ENCODE results near the gene IQCB1. TPM values are rescaled to one million over a fixed set of nuclear protein-coding genes. Genes with fewer than 3 reads are reported as not detected.

IQCB1 gene
- total and polyA plus RNA-seq, 4 donors: 2.8 to 14.0 (median 9.4) TPM

GRCh38 chr3:121793078-121793477 lies 41.8 kb downstream of the IQCB1 start:
- Histone ChIP-seq H3K9ac (ENCODE audit: low read depth in 1 of 2, low read length in 2 of 2) (no peak overlapping the region), H3K9me3 (ENCODE audit: control insufficient read depth in 4 of 4, low read length in 3 of 4) (no peaks in the 10 kb centered on the region), H3K4me3 (ENCODE audit: low read depth in 1 of 3, low read length in 3 of 3) (no peak overlapping the region), H3K27ac (ENCODE audit: low read depth in 1 of 2, low read length in 2 of 2) (no peak overlapping the region), H3K27me3 (ENCODE audit: control insufficient read depth in 4 of 4, insufficient read depth in 4 of 4, low read length in 3 of 4) (no peaks in the 10 kb centered on the region), H3K4me1 (ENCODE audit: control insufficient read depth in 4 of 4, insufficient read depth in 4 of 4, low read length in 3 of 4) (no peaks in the 10 kb centered on the region), H3K36me3 (ENCODE audit: control insufficient read depth in 4 of 4, insufficient read depth in 3 of 4, low read depth in 1 of 4, low read length in 3 of 4) (peaks cover 2 to 23% (median 5%) of the 10 kb centered on the region in 4 donors)
- no peak for DNase-seq (ENCODE audit: low spot score)
- TF ChIP-seq HNF4G (IDR thresholded peaks at IDR 0.05): no peak
- no peak for TF ChIP-seq NR2F2 (IDR thresholded peaks at IDR 0.05)
- TF ChIP-seq JUND (IDR thresholded peaks at IDR 0.05): no peak
- TF ChIP-seq FOXA1 (IDR thresholded peaks at IDR 0.05): no peak
- TF ChIP-seq RAD21 (IDR thresholded peaks at IDR 0.05): no peak
- TF ChIP-seq HNF4A (conservative IDR thresholded peaks at IDR 0.05): no peak
- no peak for TF ChIP-seq FOXA2 (IDR thresholded peaks at IDR 0.05)
- no peak for TF ChIP-seq MAX (IDR thresholded peaks at IDR 0.05)
- no peak for TF ChIP-seq YY1 (IDR thresholded peaks at IDR 0.05)
- TF ChIP-seq EGR1 (IDR thresholded peaks at IDR 0.05; ENCODE audit: low read depth in 2 of 2): no peak
- no peak for TF ChIP-seq GABPA (IDR thresholded peaks at IDR 0.05 in 1 of 2, conservative IDR thresholded peaks at IDR 0.05 in 1 of 2)
- no peak for TF ChIP-seq REST (IDR thresholded peaks at IDR 0.05)
- 91% methylated on average over 3 of the region's 3 CpGs for WGBS

- H3K27ac ChIP-seq (ENCODE audit: low read depth in 1 of 2, low read length in 2 of 2): no peak overlapping the region
- H3K9me3 ChIP-seq (ENCODE audit: control insufficient read depth in 4 of 4, low read length in 3 of 4): no peaks in the 10 kb centered on the region
- H3K4me1 ChIP-seq (ENCODE audit: control insufficient read depth in 4 of 4, insufficient read depth in 4 of 4, low read length in 3 of 4): no peaks in the 10 kb centered on the region
- DNase-seq (ENCODE audit: low spot score): no peak
- WGBS: 81% methylated on average over 2 of the region's 2 CpGs
- H3K4me3 ChIP-seq (ENCODE audit: low read depth in 1 of 3, low read length in 3 of 3): no peak overlapping the region
- H3K27me3 ChIP-seq (ENCODE audit: control insufficient read depth in 4 of 4, insufficient read depth in 4 of 4, low read length in 3 of 4): no peaks in the 10 kb centered on the region
- peaks cover 3 to 33% (median 8%) of the 10 kb centered on the region in 4 donors for H3K36me3 ChIP-seq (ENCODE audit: control insufficient read depth in 4 of 4, insufficient read depth in 3 of 4, low read depth in 1 of 4, low read length in 3 of 4)
- TF ChIP-seq REST (IDR thresholded peaks at IDR 0.05) (no peak), RAD21 (IDR thresholded peaks at IDR 0.05) (no peak), RXRA (IDR thresholded peaks at IDR 0.05) (no peak), ATF3 (IDR thresholded peaks at IDR 0.05) (no peak), YY1 (IDR thresholded peaks at IDR 0.05) (no peak), HNF4A (conservative IDR thresholded peaks at IDR 0.05) (no peak), EGR1 (IDR thresholded peaks at IDR 0.05; ENCODE audit: low read depth in 2 of 2) (no peak), ZBTB33 (IDR thresholded peaks at IDR 0.05) (no peak), GABPA (IDR thresholded peaks at IDR 0.05 in 1 of 2, conservative IDR thresholded peaks at IDR 0.05 in 1 of 2) (no peak), SP1 (IDR thresholded peaks at IDR 0.05) (no peak), MAX (IDR thresholded peaks at IDR 0.05) (no peak), NR2F2 (IDR thresholded peaks at IDR 0.05) (no peak), CTCF (IDR thresholded peaks at IDR 0.05; ENCODE audit: low read depth, low read length, missing input control) (no peak), FOXA2 (IDR thresholded peaks at IDR 0.05) (no peak), FOXA1 (IDR thresholded peaks at IDR 0.05) (no peak)
- no peak overlapping the region for H3K9ac ChIP-seq (ENCODE audit: low read depth in 1 of 2, low read length in 2 of 2)
These were observed 48.4 kb downstream of the IQCB1 start for GRCh38 chr3:121786485-121786884.
